Stimulated activated naive CD4-positive, alpha-beta T cell (primary cell): ENCODE measurements around the gene AFG3L2.
"Not testable (repeated sequence)": the region's sequence is repeated elsewhere in the genome, so short reads cannot be mapped to it uniquely, and the experiment has no call there.

Experiments used
- DNase-seq, 6 experiments: peaks; one replicate each; lab custom pipeline; 2025; lab: John Stamatoyannopoulos, UW

Gene AFG3L2

DNA sequence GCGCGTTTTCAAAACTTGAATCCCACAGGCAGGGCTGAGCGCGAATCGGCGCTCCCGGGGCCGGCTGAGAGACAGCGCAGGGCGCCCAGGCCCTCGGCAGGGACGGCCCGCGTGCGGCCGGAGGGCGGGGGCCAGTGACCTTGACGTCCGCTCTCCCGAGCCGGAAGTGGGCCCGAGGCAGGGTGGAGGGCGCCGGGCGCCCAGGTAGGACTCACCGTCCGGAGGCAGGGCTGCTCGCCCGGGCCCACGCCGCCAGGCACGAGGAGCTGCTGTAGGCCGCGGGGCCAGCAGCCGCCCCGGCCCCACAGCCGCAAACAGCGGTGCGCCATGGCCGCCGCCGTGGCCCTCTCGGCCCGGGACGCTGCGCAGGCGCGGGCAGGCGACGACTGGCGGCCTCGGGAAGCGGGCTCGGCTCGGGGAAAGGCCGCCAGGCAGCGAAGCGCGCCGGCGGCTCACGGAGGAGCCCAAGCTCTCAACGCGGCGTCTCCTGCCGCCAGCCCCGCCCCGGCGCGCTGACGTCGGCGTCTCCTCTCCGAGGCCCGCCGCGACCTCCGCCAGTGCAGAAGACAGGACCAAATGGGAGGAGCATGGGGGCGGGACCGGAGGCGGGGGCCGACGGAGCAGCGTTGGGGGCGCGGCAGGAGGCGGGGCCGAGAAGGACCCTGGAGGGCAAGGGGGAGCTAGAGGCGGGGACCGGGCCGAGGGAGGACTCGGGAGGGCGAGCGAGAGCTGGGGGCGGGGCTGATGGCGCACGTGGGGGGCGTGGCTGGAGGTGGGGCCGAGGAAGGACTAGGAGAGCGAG, at the start of gene AFG3L2:
Gene AFG3L2 (minus strand): TSS at position 474 of the 802 bp plus-strand sequence. CDS start 145 bp downstream, at position 329.
- peak; percentile 99 to 100 (median 100) for DNase-seq

DNA sequence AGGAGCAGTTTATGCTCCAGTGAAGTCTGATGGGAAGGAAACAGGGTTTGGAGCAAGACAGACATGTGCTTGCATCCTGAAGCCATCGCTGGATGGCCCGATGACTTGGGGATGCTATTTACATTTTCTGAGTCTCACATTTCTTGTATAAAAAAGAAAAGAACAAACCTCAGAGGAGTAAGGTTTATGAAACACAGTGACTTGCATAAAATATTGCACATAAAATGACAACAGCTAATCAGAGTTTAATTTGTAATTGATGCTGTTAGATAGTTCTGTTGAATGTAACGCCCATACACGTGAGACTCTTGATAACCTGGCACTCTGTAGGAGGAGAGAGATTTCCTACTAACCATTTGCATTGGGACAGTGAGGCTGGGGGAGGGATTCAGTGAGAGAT, 47.2 kb upstream of the AFG3L2 start:
- DNase-seq: no peak

DNA sequence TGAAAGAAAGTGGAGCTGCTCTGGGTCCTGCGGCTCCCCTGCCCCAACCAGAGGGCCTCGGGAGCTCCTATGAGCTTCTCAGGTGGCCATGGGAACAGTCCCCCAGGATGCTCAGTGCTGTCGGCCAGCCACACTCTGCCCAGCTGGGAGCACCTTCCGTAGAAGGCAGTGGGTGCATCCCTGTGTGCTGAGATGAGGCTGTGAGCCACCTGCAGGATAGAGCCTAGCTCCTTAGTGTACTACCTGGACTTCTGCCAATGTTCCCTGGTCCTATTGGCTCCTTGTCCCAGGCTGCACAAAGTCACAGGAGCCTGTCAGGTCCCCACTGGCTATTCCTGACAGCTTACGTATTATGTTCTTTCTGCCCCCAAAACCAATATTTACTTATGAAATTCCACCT, 46.8 kb upstream of the AFG3L2 start:
- no peak for DNase-seq

DNA sequence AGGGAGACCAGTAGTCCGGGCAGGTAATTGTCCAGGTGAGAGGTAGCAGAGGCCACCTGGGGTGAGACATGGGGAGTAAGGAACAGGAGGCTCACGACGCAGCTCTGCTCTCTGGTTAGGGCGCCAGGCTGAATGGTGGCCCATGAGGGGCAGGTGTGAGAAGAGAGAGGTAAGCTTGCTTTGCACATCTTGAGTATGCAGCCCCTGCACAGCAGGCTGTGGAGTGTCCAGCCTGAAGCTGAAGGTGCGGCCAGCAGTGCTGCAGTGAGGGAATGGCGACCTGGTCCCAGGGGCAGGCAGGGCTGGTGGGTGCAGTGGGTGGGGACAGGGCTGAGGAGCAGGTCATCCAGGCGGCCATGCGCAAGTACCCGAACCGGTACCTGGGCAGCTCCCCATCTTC, 46.4 kb upstream of the AFG3L2 start:
- DNase-seq: no peak

DNA sequence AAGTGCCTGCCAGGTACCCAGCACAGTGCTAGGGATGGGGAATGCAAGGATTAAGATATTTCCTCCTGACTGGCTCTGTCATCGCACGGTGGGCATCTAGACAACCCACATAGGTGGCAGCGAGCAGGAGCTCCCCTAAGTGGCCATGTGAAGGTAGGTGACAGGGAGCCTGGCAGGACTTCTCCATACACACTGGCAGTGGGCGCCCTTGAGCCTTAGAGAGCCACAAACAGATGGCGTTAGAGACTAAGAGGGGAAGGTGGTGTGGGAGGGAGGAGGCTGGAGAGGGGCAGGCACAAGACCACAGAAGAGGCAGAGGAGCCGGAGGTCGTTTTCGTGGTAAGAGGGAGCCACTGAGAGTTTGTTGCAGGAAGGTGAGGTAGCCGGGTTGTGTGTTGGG, 45.9 kb upstream of the AFG3L2 start:
- DNase-seq: no peak

DNA sequence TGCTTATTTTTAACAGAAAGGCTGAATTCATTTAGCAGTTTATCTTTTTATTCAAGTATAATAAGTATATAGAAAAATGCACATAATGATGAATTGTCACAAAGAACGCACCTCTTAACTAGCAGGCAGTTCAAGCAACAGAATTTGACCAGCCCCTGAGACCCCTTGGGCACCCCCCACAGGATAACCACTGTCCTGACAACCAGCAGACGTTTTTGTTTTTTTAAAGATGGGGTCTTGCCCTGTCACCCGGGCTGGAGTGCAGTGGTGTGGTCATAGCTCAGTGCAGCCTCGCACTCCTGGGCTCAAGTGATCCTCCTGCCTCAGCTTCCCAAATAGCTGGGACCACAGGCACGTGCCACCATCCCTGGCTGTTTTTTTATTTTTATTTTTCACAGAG, 44.7 kb upstream of the AFG3L2 start:
- no peak for DNase-seq

DNA sequence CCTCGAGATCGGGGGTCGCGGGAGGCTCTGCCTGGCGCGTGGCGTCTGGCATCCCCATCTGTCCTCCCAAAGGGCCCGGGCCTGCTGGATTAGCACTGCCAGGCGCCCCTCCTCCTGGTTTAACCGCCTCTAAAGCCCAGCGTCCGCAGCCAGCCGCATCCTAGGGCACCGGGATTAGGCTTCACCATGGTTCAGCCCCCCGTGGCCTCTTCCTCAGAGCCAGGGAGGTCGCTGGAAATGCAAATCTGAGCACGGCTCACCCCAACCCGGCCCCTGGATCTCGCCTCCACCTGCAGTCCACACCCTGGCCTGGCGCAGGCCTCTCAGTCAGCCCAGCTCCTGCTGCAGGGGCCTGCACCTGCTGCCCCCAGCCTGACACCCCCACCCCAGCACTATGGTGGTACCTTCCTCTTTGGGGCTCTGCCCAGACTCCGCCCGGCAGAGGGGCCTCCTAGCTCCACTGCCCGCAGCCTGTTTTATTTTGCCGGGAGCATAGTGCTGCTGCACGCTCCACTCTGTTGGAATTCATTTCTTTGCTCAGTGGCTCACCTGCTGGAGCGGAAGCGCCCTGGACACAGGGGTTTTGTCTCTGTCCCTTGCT, 43.9 kb upstream of the AFG3L2 start:
- no peak for DNase-seq

DNA sequence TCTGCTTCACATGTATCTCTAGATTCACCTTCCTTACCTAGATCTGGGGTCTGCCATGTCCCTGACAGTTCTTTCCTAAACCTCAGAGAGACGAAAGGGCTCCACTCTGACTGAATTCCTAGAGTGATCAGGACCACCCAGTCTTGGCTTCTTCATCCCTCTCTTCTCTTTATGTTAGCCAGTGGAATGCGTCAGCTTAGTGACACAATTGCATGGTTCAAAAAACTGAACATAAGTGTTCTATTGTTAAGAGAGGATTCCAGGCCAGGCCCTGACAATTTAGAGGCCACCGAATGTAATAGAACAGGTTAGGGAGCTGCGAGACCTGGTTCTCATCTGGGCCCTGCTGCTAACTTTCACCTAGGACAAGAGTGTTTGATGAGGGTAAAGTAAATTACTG, 40.7 kb upstream of the AFG3L2 start:
- DNase-seq: no peak

DNA sequence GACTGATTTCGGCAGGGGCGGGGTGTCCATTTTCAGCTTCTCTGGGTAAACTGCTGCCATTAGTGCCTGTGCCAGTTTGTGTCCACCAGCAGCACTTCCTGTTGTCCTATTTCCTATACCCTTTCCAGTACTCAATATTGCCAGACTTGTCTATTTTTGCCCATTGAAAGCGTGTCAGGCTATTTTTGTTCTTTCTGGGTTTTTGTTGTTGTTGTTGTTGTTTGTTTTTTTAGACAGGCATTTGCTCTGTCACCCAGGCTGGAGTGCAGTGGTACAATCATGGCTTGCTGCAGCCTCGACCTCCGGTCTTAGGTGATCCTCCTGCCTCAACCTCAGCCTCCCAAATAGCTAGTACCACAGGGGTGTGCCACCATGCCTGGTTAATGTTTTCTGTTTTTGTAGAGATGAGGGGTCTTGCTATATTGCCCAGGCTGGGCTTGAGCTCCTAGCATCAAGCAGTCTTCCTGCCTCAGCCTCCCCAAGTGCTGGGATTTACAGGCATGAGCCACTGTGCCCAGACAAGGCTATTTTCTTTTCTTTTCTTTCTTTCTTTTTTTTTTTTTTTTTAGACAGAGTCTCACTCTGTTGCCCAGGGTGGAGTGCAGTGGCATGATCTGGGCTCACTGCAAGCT, 39.2 kb upstream of the AFG3L2 start:
- no peak for DNase-seq

DNA sequence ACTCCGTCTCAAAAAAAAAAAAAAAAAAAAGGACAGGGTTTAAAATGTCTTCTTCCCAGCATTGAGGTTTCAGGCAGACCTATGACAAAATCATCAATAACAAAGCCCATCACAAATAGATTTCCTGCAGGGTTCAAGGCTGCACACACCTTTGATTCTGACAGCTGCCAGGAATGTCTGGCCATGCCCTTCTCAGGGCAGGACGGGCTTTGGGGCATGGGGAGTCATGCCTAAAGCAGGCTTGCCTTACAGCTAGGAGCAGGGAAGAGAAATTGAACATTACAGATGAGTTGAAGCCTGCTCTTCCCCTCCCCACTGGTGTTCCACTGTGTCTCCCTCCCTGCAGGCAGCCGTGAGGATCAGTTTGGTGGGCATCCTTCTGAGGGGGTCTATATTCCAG, 34.4 kb upstream of the AFG3L2 start:
- no peak for DNase-seq

DNA sequence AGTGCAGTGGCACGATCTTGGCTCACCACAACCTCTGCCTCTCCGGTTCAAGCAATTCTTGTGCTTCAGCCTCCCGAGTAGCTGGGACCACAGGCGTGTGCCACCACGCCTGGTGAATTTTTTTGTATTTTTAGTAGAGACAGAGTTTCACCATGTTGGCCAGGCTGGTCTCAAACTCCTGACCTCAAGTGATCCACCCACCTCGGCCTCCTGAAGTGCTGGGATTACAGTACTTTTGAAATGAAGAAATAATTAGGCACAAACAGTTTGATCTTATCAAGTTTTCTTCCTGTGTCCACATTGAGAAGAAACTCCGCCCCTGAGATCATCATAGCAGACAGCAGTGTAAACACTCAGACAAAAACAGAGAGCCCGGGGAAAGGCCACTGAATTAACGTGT, 33.7 kb upstream of the AFG3L2 start:
- DNase-seq: not testable (repeated sequence)

DNA sequence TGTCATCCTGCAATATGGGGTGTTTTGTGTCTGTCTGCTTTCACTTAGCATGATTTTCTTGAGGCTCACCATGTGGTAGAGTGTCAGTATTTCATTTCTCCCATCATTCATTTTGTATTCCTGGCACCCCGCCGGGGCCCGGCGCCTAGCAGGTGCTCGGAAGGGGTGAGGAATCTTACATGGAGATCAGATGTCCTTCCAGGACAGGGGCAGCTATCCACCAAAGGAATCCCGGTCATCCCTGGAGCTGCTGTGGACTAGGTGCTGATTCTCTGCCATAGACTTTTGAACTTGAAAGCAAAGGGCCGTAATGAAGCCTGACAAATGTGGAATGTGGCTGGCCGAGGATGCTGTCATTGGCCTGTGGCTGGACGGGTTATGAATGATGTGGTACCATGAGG, 33.1 kb upstream of the AFG3L2 start:
- DNase-seq: no peak

DNA sequence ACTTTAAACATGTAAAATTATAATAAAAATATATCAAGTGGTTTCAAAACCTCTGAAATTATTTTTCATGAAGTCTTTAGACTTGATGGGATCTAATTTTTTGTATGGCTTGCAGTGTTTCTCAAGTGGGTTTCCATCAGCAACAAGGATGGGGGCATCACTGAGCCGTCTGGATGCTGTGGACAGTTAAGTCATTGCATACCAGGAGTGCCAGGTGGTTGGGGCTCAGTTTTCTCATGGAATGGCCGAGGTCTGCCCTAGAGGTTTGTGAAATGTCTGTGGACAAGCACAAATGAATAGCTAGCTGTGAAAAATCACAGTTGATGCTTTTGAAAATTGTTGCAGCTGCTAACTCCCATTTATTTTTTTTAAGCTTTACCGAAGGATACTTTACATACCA, 32.4 kb upstream of the AFG3L2 start:
- no peak for DNase-seq

DNA sequence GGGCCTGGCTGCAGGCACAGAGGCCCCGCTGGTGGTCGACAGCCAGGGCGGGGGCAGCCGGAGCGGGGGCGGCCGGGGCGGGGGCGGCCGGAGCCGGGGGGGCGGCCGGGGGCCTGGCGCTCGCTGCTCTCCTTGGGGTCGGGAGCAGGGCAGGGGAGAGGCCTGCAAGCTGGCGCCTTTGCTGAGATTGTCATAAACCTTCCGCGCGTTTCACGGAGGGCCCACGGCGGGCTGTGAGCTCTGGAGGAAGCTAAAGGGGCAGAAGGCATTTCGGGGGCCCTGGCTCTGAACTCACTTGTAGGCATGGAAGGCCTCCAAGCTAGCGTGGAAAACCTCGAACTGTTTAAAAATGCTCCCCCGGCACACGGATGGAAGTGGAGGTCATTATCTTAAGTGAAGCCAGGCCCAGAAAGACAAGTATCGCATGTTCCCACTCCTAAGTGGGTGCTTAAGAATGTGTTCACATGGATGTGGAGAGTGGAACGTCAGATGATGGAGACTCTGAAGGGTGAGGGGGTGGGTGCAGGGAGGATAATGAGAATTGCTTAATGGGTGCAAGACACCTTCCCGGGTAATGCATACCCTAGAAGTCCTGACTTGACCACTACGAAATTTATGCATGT, 31.3 kb upstream of the AFG3L2 start:
- peak in 1 of 6 experiments; percentile 22 for DNase-seq

DNA sequence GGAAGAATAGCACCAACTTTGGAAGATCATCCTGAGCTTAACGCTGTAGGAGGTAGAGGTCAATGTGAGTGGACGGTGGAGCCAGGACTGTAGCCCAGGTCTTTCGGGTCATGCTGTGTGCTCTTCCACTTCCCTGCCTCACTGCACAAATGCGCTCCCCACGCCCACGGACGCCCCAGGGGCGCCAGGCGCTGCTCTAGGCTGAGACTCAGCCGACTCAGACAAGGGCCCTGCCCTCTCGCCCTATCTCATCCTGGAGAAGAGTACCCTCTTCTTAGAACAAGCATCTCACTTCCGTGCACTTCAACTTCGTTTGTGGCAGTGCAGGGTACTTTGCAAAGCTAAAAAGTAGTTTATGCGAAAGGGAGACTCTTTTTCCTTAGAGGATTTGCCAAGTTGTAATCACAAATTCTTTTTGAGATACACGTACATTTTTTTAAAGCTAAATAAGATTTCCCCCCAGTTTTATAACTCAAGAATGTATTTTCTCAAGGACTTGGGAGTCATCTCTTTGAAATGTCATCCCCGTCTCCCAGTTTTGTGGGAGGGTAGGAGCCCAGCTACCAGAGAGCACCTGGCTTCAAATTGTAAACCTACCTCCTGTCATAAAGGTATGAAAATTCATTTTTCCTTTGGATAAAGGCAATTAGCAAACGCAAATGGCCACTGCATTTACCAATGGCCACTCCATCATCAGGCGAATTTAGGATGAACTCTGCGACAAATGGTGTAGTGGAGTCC, 29.5 kb upstream of the AFG3L2 start:
- peak in 1 of 6 experiments; percentile 3 for DNase-seq

DNA sequence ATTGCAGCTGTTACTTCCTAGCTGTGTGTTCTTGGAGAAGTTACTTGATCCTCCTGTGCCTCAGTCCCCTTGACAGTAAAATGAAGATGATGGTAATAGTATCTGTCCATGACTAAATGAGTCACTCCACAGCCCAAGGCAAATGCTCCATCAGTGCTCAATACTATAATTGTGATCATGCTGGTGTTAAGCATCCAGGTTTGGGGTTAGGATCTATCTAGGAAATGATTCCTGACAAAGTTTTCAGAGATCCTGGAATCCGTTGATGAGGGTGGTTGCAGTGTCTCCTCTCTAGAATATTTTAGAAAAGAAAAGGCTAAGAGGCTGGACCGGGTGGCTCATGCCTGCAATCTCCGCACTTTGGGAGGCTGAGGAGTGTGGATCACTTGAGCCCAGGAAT, 28.0 kb upstream of the AFG3L2 start:
- no peak for DNase-seq

DNA sequence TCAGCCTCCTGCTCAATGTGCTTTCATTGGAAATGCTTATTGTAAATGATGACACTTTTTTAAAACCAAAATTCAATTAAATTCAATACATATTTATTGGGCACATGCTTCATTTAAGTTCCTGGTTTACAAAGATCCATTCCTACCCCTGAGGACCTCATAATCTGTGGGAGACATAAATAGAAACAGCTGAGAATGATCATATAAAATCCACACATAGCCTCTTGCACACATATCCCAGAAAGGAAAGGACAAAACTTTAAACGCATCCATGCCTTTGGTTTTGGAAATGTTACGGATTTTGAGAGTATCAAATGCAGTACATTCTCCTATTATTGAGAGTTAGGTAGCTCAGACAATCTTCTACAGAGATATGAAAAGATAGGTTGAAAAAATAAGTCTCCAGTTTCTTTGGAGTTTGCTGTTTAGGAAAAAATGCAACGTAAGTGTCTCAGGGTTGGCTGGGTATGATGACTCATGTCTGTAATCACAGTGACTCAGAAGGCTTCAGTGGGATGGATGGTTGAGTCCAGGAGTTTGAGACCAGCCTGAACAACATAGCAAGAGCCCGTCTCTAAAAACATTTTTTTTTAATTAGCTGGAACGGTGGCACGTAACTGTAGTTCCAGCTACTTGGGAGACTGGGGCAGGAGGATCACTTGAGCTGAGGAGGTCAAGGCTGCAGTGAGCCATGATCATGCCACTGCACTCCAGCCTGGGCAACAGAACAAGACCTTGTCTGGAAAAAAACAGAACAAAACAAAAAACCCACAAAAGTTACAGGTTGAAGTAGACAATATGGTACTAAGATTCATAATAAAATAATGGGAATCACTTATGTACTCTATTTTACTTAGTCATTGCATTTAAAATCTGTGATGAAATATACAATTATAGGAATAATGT, 26.8 kb upstream of the AFG3L2 start:
- DNase-seq: no peak

DNA sequence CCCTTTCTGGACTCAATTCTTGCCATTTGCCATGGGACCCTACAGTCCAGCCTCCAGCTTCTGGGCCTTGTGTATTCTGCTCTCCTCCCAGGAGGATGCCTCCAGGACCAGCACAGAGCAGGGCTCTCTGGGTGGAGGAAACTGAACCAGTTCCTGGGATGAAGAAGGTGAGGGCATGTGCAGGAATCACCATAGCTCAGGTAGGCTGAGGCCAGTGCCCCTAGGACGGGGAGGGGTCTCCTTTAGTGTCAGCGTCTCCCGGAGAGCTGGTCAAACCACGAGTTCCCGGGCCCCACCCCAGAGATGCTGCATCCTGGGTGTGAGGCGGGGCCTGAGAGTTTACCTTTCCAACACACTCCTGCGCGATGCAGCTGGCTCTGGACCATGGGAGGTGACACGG, 24.9 kb upstream of the AFG3L2 start:
- DNase-seq: no peak

DNA sequence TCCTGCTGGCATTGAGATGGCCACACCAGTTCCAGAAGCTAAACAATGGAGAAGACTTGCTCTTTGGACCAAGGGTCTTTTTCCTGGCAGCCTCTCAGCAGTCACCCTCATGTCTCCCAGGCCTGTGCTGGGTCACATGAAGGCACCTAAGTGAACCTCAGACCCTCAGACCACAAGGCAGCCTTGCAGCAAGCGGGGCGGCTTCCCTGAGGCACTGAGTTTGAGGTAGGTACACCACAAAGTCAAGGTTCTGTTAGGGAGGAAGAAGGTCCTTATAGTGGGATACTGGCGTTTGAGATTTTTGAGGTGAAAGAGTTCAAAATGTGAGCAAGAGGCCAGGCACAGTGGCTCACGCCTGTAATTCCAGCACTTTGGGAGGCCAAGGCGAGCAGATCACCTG, 22.2 kb upstream of the AFG3L2 start:
- DNase-seq: no peak

DNA sequence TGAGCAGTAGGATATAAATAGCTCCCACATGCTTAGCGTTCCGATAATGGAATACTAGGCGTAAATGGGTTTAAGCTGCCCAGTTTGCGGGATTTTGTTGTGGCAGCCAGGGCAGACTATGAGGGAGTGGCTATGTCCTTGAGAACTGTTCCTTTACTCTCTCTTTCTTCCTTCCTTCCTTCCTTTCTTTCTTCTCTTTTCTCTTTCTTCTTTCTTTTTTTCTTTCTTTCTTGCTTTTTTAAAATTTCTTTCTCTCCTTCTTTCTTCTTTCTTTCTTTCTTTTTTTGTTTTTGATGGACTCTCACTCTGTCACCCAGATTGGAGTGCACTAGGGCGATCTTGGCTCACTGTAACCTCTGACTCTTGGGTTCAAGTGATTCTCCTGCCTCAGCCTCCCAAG, 21.6 kb upstream of the AFG3L2 start:
- DNase-seq: no peak

DNA sequence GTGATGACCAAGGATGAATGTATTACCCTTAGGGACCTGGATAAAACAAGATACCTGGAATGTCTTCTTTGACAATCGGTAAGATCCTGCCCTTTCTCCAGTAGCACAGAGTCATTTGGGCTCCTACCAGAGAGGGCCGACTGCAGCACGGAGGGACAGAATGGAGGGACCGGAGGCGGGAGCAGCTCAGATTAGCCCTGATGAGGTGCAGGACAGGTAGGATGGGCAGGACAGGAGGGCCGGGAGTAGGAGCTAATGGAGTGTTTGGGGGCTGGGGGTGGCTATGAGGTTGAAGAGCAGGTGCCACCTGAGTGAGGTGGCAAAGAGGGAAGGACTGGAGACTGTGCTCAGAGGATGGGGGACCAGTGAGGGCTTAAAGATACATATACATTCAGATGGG, 20.8 kb upstream of the AFG3L2 start:
- no peak for DNase-seq
